Fibroblast of upper back skin (primary cell): ENCODE results near the gene LRRC45.
A peak's percentile ranks its signal among the peaks of the same experiment; 100 is the strongest.

Experiments
- DNase-seq: peaks from one replicate; pipeline ENCODE4 v3.0.0-alpha.2; 2013

LRRC45 gene

DNA sequence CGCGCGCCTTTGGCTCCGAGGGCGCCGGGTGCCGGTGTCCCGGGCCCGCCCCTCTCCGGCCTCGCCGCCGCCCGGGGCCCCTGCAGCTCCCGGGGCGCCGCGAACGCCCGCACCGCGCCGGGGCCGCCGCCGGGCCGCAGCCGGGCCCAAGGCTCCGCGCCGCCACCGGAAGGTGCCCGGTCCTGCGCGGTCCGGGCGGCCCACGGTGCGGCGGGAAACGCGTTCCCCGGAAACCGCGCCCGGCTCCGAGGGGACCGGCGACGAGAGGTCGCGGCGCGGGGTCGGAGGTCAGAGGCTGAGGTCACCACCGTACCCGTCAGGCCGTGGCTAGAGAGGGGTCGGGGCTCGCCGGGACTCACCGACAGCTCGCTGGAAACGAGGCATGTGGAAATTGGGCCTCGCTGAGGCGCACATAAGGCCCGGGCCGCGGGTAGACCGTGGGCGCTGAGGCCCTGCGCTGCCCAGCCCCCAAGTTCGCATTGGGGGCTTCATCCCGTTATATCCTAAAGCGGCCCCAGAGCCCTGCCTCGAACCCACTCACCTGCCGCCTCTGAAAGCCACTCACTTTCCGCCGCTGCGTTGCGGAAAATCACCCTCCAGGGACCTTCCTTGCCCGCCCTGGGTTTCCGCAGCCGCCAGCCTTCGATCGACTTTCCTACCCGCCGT lies 42.7 kb downstream of the LRRC45 start, which contains the start of gene DUS1L:
Gene DUS1L, minus strand, starts transcription at position 167 of the 666 bp plus-strand sequence. CDS start 745 bp downstream, outside the sequence.
- peak; percentile 36 for DNase-seq

- DNase-seq: no peak
These were observed 47.5 kb downstream of the LRRC45 start for GRCh38 chr17:82070611-82071010.

DNA sequence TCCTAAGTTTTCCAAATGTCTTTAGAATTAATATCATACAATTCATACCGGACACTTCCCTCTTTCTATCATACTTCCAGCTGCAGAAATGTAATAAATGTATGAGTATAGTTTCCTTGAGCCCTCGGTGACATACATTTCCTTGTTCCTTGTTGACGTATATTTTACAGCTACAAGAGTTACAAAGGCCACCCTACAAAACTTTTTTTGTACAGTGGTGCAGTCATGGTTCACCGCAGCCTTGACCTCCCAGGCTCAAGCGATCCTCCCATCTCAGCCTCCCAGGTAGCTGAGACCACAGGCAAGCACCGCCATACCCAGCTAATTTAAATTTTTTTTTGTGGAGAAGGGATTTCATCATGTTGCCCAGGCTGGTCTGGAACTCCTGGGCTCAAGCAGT lies 49.7 kb downstream of the LRRC45 start:
- no peak for DNase-seq

DNA sequence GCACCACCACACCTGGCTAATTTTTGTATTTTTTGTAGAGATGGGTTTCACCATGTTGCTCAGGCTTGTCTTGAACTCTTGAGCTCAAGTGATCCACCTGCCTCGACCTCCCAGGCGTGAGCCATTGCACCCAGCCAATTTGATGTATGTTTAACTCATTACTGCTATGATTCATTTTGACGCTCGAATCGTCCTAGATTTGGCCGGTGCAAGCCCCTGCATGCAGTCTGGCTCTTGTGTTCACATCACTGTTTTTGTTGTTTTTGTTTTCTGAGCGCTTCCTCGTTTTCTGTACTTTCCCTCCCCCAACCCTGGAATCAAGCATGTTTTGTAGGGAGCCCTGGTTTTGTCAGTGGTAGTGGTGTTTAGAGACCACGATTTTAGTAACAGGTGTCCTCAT lies 50.3 kb downstream of the LRRC45 start:
- DNase-seq: no peak

GRCh38 chr17:82076018-82076784 lies 53.1 kb downstream of the LRRC45 start:
- no peak for DNase-seq

DNA sequence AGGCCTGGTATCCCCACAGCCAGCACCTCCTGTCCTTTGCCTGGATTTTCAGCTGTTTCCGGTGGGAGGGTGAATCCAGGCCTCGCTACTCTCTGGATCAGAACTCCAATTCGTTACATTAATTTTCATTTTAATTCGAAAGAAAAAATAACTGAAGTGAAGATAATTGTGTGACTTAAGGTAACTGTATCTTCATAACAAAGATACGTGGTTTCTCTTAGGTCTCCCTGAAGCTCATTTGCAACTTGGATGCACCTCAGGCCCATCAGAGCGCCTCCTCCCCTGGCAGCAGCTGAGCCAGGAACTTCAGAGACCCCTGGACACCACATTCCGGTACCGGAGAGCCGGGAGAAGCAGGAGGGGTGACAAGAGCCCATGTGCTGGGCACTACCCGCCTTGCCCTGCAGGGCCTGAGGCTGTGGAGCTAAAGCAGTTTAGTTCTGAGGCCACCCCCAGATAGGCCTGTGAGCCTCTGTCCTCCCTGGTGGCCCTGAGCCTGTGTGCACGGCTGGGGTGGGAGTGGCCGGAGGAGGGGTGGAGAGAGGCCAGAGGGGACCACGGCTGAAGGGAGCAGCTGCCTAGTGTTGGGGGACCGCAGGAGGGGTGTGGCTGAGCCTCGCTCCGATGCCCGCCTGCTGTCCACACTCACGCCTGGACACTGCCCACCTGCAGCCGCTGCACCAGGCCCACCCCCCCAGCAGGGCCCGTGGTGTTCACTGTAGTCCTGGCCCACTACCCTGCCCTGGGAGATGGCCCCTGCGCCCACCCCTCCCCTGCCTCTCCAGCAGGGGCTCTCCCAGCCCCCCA lies 53.9 kb downstream of the LRRC45 start:
- no peak for DNase-seq

DNA sequence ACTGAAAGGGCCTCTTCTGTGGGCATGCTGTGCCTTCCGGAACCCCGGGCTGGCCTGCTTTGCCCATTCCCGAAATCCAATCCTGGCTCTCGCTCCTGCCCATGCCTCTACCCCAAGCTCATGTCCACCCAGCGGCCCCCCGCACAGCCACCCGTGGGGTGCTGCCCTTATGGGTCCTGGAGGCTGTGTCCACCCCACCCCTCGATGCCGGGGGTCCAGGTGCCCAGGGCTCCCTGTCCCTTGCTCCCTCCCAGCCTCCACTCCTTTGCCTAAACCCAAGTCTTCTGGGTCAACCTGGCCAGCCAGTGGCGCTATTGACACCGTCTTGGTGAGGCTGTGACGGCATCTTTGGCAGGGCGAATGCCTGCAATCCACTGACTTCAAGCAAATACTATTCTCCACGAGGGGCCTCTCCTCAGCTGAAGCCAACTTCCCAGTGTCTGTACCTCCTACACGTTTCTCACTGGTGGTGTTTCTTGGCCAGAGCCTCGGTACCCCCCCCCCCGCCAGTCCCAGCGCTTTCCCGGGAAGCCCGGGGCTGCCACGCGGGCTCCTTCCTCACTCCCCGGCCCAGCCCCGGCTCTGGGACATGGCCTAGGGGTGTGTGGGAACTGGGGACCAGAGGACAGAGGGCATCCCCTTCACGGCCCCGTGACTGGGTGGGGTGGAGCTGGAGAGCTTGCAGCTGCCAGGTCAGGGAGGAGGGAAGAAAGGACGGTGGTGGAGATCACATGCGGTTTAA lies 54.7 kb downstream of the LRRC45 start:
- DNase-seq: no peak

GRCh38 chr17:82078433-82078832 lies 55.3 kb downstream of the LRRC45 start:
- DNase-seq: no peak

DNA sequence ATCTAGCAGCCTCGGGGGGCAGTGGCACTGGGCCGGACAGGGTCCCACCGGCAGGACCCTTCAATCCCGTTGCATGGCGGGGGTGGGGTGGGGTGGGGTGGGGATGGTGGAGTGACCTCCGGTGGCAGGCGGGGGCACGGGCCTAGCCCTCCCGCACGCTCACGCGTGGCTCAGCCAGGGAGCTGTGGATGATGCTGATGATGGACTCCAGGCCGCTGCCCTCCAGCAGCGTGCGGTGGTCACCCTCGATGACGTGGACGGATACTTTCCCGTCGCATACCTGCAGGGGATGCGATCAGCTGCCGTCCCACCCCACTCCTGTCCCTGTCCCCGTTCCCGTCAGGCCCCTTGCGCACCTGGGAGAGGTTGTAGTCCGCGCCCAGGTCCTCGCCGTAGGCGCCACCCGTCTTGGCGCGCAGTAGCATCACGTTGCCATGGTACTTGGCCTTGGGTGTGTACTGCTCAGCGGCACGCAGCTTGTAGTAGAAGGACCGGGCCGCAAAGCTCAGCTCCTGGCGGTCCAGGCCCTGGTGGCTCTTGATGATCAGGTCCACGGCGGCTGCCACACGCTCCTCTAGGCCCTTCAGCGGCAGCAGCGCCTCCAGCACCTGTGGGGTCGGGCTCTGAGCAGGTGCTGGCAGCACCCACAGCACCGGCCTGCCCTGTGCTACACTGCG lies 56.0 kb downstream of the LRRC45 start:
- no peak for DNase-seq

GRCh38 chr17:82080048-82080788 lies 57.1 kb downstream of the LRRC45 start:
- no peak for DNase-seq
